Measurements from ENCODE around the gene ABCA8.

The ABCA8 gene

DNA sequence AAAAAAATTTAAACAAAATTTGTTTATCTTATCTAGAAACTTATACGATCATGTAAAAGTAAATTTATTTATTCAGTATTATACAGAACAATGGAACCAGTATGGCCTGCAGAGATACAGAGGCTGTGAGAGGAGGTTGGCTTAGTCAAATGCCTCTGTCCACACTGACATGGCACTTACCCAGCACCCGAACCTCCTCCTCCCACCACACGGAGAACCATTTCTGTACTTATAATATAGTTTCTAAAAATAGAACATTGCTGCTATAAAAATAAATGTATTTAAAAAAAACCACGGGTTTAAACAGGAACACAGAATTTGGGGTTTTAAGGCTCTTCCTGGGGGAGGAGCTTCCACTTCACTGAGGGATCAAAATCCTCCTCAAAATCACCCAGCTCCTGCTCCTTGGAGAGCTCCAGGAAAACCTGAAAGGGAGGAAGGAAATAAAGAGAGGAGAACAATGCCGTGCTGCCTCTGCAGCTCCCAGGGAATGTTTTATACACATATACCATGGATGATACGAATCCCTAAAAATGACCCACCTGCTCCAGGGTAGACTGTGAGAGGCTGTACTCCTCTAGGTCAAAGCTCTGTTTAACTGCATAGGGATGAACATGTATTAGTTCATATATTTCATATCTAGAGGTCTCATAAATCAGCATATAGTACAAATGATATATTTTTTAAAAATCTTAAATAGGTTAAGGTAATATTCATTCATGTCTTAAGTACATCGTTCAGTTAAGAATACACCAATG lies 87.3 kb downstream of the ABCA8 start:
- DNase-seq (ENCODE audit: low spot score): no peak

DNA sequence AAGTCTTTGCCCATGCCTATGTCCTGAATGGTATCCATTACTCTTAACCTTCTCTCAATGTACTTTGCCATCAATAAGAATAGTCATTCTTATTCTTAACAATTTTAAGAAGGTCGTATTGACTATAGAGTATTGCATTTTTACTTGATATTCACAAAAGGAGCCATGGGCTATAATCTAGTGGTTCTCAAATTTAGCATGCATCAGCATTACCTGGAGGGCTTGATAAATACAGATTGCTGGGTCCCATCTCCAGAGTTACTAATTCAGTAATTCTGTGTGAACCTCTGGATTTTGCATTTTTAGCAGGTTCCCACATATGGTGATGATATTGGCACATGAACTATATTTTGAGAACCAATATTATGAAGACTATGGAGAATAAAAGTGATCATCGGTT lies 89.6 kb downstream of the ABCA8 start:
- DNase-seq (ENCODE audit: low spot score): no peak

GRCh38 chr17:68863091-68863652 lies 92.0 kb downstream of the ABCA8 start:
- no peak for DNase-seq (ENCODE audit: low spot score)

GRCh38 chr17:68861602-68862001 lies 93.6 kb downstream of the ABCA8 start:
- DNase-seq (ENCODE audit: low spot score): no peak

DNA sequence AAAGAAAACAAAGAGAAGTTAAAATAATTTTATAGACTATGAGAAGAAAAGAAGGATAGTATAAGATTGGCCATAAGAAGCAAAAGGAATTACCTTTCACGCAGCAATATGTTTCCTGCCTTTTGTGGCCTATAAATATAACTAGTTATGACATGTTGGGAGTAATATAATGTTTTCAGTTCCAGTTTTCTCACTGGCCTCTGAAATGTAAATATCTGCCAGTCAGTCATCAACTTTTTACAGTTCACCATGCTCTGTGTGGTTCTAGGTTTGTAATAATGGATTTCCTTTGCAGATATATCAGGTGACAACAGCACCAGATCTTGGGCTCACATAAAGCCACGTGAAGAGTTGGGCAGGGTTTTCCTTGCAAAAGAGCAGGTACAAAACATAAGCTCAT lies 94.3 kb downstream of the ABCA8 start:
- no peak for DNase-seq (ENCODE audit: low spot score)

DNA sequence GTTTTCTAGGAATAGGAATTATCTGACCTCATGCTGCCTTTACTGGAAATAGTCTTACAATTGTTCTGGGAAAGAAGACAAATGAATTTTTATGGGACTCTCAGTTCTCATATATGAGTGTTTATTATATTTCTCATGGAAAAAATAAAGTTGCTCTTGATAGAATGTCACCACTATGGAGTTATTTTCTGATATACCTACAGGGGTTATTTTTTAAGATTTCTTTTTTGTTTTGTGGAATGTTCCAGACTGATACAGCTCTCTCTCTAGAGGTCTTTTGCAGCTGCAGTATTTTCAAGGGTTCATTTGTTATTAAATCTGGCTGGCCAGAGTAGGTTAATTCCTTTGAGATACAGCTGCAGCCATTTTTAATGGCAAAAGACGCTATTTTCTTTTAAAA lies 100.7 kb downstream of the ABCA8 start:
- DNase-seq (ENCODE audit: low spot score): no peak

GRCh38 chr17:68853439-68853838 lies 101.8 kb downstream of the ABCA8 start:
- DNase-seq (ENCODE audit: low spot score): no peak

DNA sequence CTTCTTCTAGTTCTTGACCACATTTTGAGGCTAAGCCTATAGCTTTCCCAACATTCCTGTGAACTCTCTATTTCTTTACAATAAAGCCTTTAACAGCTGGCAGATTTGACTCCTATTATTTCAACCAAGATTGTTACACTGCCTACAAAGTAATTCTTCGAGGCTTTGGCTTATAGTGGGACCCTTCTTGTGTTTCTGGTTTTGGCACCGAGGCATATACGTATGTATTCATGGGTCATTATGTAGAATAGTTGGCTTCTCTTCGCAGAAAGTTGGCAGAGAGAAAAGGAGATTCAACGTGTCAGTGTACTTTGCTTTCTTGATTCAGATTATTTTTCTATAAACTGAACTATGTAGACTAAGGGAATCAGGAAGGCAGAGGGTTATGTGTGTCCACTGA lies 102.2 kb downstream of the ABCA8 start:
- no peak for DNase-seq (ENCODE audit: low spot score)

GRCh38 chr17:68851890-68852289 lies 103.3 kb downstream of the ABCA8 start:
- no peak for DNase-seq (ENCODE audit: low spot score)

DNA sequence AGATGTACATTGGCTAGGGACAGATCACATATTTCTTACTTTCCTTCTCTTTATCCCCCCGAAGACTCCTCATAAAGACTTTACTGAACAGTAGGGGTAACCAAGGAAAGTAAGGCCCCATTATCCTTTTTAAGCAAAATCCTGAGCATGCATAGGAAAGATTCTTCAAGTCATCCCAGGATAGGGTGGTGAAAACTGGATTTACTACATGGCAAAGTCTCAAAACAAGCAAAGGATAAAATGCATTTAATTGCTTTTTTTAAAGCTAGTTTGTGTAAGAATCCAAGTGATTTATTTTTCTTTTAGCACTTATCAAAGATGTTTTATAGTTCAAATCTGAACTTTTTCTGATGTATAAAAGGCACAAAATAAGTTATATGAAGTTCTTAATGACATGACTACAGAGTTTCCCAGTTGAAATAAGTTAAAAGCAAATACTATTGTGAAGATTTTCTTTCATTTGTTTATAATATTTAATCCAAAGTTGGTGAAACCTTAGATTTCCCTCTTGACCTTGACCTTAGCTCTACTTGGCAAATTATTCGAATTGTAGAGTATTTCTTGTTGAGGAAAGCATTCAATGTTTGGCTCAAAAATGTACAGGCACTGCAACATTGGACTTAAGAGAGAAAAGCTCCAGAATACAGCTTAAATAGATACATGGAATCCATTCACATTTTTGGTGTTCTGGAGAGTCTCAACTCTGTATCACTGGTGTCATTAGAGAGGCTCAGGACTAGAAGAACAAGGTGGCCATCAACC lies 104.3 kb downstream of the ABCA8 start:
- no peak for DNase-seq (ENCODE audit: low spot score)

DNA sequence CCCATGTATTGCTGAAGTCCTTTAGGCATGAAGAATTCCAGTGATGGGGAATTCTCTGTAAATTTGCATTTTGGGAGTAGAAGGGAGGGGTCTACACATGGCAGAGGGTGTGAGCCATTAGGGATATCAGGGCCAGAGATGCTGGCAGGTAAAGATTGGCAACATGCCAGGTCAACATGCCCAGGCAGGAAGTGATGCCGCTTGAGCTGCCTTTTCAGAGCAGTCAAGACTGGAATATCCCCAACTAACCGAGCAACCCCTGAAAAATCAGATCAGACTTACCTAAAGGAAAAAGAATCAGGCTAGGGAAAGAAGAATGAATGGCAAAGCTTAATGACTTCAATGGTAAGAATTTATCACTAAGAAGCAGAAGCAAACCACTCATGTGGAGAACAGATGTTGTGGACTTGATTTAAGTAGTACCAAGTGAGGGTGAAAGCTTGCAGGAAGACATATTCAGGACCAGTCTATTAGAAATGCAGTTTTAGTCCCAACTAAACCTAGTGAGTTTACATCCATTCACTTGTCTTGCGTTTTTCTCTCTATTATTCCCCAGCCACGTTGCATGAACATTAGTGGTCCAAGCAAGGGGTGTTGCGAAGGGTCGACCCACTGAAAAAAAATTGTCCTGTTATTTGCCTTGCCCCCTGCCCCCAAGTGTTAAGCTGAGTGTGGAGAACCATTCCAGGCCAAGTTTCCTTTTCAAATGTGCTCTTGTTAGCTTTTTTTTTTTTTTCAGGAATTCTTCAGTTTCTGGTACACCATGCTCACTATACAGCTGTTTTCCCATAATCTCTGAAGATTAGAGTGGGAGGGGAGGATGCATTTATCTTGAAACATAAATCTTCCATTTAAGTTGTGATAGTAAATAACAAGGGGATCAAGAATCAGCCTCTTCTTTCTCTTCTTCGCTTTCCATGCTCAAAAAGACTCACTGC lies 105.2 kb downstream of the ABCA8 start:
- DNase-seq (ENCODE audit: low spot score): no peak

DNA sequence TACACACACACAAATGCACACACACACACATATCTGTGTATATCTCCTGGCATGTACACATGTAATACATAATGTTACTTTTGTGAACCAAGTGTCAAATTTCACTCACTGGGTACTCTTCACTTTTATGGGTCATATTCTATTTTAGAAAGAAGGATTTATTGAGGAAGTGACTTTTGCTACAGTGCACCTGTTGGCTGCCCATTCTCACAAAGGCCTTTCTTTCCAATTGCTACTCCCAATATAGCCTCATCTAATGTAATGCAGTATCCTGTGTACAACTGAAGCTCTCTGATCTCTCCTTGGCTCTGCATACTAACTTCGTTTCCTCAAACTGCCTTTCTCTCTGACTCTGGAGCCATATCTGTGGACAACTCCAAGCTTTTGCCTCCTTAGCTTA lies 107.5 kb downstream of the ABCA8 start:
- no peak for DNase-seq (ENCODE audit: low spot score)

GRCh38 chr17:68843522-68843921 lies 111.7 kb downstream of the ABCA8 start:
- DNase-seq (ENCODE audit: low spot score): no peak

GRCh38 chr17:68840073-68840472 lies 115.1 kb downstream of the ABCA8 start:
- no peak for DNase-seq (ENCODE audit: low spot score)

- DNase-seq (ENCODE audit: low spot score): no peak
Observed at GRCh38 chr17:68835071-68835470, 120.1 kb downstream of the ABCA8 start.

- no peak for DNase-seq (ENCODE audit: low spot score)
Observed at GRCh38 chr17:68834328-68834836, 120.8 kb downstream of the ABCA8 start.

DNA sequence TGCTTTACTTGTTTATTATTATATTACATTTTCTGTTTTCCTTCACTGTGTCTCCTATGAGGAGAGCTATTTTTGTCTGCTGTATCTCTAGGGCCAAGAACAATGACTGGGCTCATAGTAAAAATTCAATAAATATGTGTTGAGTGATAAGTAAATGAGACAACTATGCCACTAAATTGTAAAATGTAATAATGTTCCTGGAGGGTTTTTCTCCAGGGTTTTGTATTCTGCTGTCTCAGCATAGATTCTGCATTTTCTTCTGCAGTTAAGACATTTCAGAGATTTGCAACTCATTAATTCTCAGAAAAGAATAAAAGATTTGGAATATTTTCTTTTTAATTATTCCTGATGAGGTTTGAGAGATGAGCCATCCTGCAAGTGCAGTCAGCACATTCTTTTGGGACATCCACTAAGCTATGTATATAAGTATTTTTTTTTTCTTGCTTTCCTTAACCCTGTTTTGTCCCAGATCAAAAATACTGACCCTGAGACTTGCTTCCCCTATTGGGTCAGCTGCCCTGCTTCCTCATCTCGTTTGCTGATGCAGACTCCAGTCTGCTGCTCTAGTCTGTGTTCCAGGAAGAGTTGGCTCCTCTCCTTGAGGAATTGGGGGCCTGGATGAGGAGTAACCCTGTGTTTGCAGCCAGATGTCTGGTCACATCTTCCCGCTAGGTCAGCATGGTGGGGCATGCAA lies 122.9 kb downstream of the ABCA8 start:
- no peak for DNase-seq (ENCODE audit: low spot score)

DNA sequence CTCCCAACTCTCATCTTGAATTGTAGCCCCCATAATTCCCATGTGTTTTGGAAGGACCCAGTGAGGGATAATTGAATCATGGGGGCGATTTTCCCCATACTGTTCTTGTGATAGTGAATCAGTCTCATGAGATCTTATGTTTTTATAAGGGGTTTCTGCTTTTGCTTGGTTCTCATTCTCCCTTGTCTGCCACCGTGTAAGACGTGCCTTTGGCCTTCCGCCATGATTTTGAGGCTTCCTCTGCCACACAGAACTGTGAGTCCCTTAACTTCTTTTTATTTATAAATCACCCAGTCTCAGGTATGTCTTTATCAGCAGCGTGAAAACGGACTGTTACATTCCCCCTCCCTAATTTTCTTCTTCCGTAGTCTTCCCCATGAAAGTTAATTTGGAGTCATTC lies 124.0 kb downstream of the ABCA8 start:
- no peak for DNase-seq (ENCODE audit: low spot score)

GRCh38 chr17:68830313-68830712 lies 124.9 kb downstream of the ABCA8 start:
- no peak for DNase-seq (ENCODE audit: low spot score)

DNA sequence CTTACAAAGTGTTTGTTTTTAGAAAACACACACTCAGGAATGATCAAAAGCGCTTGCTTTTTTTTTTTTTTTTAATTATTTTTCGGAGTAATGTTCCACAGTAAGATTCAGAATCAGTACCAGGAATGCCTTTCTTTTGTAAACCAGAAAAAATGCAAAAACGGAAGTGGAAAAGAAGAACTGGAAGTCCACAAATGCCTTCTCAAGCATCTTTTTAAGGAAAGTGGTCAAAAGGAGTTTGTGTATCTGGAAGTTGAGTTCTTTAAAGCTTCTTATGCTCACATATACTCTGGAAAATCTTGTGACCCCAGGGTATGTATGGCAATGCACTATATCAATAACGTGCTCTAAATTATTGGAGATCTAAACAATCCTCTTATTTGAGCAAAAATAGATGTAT lies 126.0 kb downstream of the ABCA8 start:
- DNase-seq (ENCODE audit: low spot score): no peak

GRCh38 chr17:68824707-68825106 lies 130.5 kb downstream of the ABCA8 start:
- no peak for DNase-seq (ENCODE audit: low spot score)
